Peyer's patch (tissue), 4 donors: ENCODE measurements around the gene ZNF148.
"Not testable (repeated sequence)": the region's sequence is repeated elsewhere in the genome, so short reads cannot be mapped to it uniquely, and the experiment has no call there.

Experiments
- CTCF ChIP-seq, 6 experiments: fragments of 450-650 bp in 4 of 6; fragments of 200-600 bp in 2 of 6; sonication (generic) in 1 of 6; IDR thresholded peaks; one replicate each; pipeline ENCODE4 v1.5.1; 2017 to 2019; ENCODE audit warnings: antibody characterized with exemption in 6 of 6, mild to moderate bottlenecking in 3 of 6, moderate library complexity in 1 of 6
- POLR2A ChIP-seq, 2 donors: fragments of 450-650 bp; IDR thresholded peaks; one replicate each; pipeline ENCODE4 v1.5.1; 2017; ENCODE audit warnings: antibody characterized with exemption in 2 of 2, mild to moderate bottlenecking in 2 of 2, moderate library complexity in 2 of 2

GRCh38 chr3:125343367-125343766 lies 31.8 kb downstream of the ZNF148 start:
- not testable (repeated sequence) for TF ChIP-seq CTCF, POLR2A (IDR thresholded peaks at IDR 0.05)
